Mucosa of descending colon (tissue), 3 donors: Measurements from ENCODE around the gene RASD2. TPM values are rescaled to one million over a fixed set of nuclear protein-coding genes. Genes with fewer than 3 reads are reported as not detected.
"Not testable (repeated sequence)": the region's sequence is repeated elsewhere in the genome, so short reads cannot be mapped to it uniquely, and the experiment has no call there.

ENCODE experiments used
- ATAC-seq: fragments of 200-7000 bp; cut with Tn5 transposase; one replicate; pipeline ENCODE4 v1.9.1; 2020; ENCODE audit warnings: mild to moderate bottlenecking, moderate library complexity
- DNase-seq, 3 donors: peaks; one replicate each; pipeline ENCODE4 v3.0.0-alpha.2; 2020
- H3K36me3 ChIP-seq: fragments of 200-600 bp; one replicate; pipeline ENCODE4 v1.8.0; 2021; ENCODE audit warnings: low read depth, mild to moderate bottlenecking
- H3K4me1 ChIP-seq: fragments of 200-600 bp; one replicate; pipeline ENCODE4 v1.8.0; 2021; ENCODE audit warnings: low read depth, mild to moderate bottlenecking
- H3K4me3 ChIP-seq: fragments of 200-600 bp; one replicate; pipeline ENCODE4 v1.8.0; 2021; ENCODE audit warnings: mild to moderate bottlenecking
- H3K9me3 ChIP-seq: fragments of 200-600 bp; one replicate; pipeline ENCODE4 v1.8.0; 2021; ENCODE audit warnings: mild to moderate bottlenecking
- intact Hi-C, 2 donors: fragments of 100-400 bp; cut with DNase I in 1 of 2; cut with micrococcal nuclease in 1 of 2; formaldehyde crosslinking; loops; one replicate each; pipeline versions ENCODE4 v1.11.0 to v1.11.1; 2022; cut with DNase I, micrococcal nuclease
- total RNA-seq, 3 donors: library from RNA; stranded (reverse); fragmentation: NEBNext Ultra II Directional in 2 of 3; extraction: Animal tissue kit (Norgen Biotek cat#: 25700) in 2 of 3; gene quantifications; one replicate each; pipeline versions ENCODE4 v1.2.1 to v1.2.4, GENCODE V29; 2021 to 2023
- TF ChIP-seq, protein P1 (sequence below): fragments of 200-600 bp; IDR thresholded peaks from one replicate; pipeline ENCODE4 v1.8.0; 2022; ENCODE audit warnings: antibody characterized with exemption, mild to moderate bottlenecking
- donor health status: DM: no; HTN: no; CAD: no; lungs with moderate emphysema.
- donor health status: DM: no; HTN: no; CAD: no.
- donor health status: DM: no; HTN: yes; CAD: no.

RASD2 gene
- total RNA-seq, 3 donors from 2014 or later, result 11.7 to 34.0 (median 19.2) TPM

DNA sequence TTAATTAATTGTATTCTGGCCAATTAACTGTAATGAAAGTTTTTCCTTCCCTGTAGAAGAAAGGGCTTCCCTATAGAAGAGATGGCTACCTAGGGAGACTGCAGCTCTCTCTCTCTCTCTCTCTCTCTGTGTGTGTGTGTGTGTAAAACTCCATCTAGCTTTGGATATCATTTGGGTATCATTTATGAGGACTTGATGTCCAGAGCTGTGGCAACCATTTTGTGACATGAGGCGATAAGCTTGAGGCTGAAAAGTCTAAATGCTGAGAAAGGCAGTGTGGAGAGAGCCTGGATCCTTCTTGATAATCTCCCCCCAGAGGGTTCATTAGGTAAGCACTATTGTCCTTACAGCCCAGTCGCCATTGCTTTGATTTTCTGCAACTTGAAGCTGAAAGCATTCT lies 30.7 kb upstream of the RASD2 start:
- H3K4me3 ChIP-seq, result no peak overlapping the region
- no peaks in the 10 kb centered on the region for H3K4me1 ChIP-seq
- intact Hi-C loops, result no loop called here
- TF ChIP-seq, protein P1, sequence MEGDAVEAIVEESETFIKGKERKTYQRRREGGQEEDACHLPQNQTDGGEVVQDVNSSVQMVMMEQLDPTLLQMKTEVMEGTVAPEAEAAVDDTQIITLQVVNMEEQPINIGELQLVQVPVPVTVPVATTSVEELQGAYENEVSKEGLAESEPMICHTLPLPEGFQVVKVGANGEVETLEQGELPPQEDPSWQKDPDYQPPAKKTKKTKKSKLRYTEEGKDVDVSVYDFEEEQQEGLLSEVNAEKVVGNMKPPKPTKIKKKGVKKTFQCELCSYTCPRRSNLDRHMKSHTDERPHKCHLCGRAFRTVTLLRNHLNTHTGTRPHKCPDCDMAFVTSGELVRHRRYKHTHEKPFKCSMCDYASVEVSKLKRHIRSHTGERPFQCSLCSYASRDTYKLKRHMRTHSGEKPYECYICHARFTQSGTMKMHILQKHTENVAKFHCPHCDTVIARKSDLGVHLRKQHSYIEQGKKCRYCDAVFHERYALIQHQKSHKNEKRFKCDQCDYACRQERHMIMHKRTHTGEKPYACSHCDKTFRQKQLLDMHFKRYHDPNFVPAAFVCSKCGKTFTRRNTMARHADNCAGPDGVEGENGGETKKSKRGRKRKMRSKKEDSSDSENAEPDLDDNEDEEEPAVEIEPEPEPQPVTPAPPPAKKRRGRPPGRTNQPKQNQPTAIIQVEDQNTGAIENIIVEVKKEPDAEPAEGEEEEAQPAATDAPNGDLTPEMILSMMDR, result no peak
- no peak for DNase-seq
- H3K9me3 ChIP-seq, result no peaks in the 10 kb centered on the region
- no peaks in the 10 kb centered on the region for H3K36me3 ChIP-seq
- ATAC-seq, result no peak

DNA sequence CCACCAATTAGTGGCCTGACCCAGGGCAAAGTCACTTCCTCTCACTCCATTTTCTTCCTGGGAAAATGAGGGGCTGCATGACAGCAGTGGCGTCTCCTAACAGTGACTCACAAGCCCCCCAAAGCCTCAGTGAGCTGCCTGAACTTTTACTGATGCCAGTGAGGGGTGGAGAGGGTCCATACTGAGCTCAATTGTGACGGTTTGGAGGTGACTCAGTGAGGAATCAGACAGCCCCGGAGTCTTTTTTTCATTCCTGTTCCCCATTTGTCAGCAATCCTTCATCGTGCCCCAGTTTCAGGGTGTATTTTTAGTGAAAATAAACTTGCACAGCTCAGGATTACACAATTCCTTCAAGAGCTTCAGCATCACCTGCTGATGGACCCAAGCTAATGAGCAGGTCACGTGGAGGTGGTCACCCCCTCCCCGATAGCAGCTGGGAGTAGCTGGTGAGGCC lies 30.1 kb upstream of the RASD2 start:
- H3K4me1 ChIP-seq, result no peaks in the 10 kb centered on the region
- TF ChIP-seq, protein P1, result no peak
- no peak overlapping the region for H3K4me3 ChIP-seq
- DNase-seq (no peak), ATAC-seq (no peak)
- H3K36me3 ChIP-seq, result no peaks in the 10 kb centered on the region
- intact Hi-C loops, result no loop called here
- no peaks in the 10 kb centered on the region for H3K9me3 ChIP-seq

DNA sequence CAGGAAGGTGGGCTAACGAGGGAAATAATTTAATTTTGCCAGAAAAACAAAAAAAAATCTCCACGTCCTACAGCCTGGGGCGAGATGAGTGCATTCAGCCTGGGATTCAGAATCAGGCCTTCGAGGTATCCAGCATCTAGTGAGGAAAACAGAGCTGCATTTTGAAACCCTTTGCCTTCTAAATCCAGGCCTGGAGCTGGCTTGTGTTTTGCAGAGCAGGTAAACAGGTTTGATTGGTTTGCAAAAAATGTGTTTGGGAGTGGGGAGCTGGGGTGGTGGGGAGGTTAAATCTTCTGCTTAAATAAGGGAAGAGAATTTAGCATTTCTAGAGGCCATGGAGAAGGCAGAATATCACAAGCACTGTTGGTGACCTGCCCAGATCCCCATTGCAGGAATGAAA lies 29.7 kb upstream of the RASD2 start:
- Histone ChIP-seq H3K9me3 (no peaks in the 10 kb centered on the region), H3K36me3 (no peaks in the 10 kb centered on the region), H3K4me3 (no peak overlapping the region), H3K4me1 (no peaks in the 10 kb centered on the region)
- DNase-seq, result no peak
- no peak for ATAC-seq
- intact Hi-C loops, result no loop called here
- TF ChIP-seq, protein P1, result no peak

DNA sequence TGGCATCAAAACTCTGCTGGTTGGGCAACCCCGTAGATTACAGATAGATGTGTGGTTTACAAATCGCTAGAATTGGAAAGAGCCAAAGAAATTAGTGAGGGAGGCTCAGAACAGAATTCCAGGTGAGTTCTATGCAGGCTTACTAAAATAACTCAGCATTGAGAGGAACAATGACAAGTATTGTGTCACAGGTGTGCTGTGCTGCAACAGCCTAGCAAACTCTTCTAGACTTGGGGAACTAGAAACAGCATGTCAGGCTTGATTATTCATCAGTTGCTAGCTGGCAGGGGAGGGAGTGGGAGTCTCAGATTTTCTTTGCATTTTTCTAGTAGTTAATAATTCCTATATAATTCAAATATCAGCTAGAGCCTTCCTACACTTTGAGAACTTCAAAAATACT lies 26.3 kb upstream of the RASD2 start:
- H3K9me3 ChIP-seq, result no peaks in the 10 kb centered on the region
- H3K4me3 ChIP-seq, result no peak overlapping the region
- TF ChIP-seq, protein P1, result no peak
- no peak for ATAC-seq
- H3K4me1 ChIP-seq, result no peaks in the 10 kb centered on the region
- intact Hi-C loops, result no loop called here
- no peaks in the 10 kb centered on the region for H3K36me3 ChIP-seq
- DNase-seq, result no peak

DNA sequence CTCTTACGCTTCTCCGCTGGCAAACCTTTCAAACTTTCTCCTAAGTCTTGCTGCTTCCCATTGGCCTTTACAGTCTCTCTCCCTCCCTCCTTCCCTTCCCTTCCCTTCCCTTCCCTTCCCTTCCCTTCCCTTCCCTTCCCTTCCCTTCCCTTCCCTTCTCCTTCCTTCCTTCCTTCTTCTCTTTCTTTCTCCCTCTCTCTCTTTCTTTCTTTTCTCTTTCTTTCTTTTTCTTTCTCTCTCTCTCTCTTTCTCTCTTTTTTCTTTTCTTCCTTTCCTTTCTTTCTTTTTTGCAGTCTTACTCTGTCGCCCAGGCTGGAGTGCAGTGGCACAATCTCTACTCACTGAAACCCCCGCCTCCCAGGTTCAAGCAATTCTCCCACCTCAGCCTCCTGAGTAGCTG lies 24.7 kb upstream of the RASD2 start:
- ATAC-seq, intact Hi-C loops, H3K4me3 ChIP-seq: not testable (repeated sequence)

DNA sequence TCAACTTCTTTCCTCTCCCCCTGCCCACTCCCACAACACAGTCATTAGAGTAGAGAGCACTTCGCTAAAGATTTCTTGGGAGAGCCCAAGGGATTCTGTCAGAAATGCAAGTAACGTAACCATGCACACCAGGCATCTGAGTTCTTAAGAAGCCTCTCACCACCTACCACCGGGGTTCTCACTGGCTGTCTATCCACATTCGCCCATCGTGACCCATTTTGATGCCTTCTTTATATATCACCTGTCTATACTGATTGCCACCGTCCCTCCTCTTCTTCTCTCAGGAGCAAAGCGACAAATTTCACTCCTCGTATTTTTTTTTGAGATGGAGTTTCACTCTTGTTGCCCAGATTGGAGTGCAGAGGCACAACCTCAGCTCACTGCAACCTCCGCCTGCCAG lies 23.9 kb upstream of the RASD2 start:
- Histone ChIP-seq H3K4me3 (no peak overlapping the region), H3K4me1 (no peaks in the 10 kb centered on the region), H3K9me3 (no peaks in the 10 kb centered on the region), H3K36me3 (no peaks in the 10 kb centered on the region)
- no peak for DNase-seq
- TF ChIP-seq, protein P1, result no peak
- no peak for ATAC-seq
- intact Hi-C loops, result no loop called here

More for the DNA sequence above, 24.7 kb upstream of the RASD2 start:
- DNase-seq, H3K4me1 ChIP-seq, H3K9me3 ChIP-seq, H3K36me3 ChIP-seq: not testable (repeated sequence)
